Upper lobe of left lung (tissue), 6 donors: ENCODE measurements around the gene UBE2K. TPM values are rescaled to one million over a fixed set of nuclear protein-coding genes. Genes with fewer than 3 reads are reported as not detected.
"Not testable (repeated sequence)": the region's sequence is repeated elsewhere in the genome, so short reads cannot be mapped to it uniquely, and the experiment has no call there.

Experiments
- ATAC-seq, 2 donors: fragments of 200-7000 bp; cut with Tn5 transposase; one replicate each; pipeline ENCODE4 v1.9.1; 2022; ENCODE audit warnings: mild to moderate bottlenecking in 2 of 2, moderate library complexity in 2 of 2; ENCODE audit not compliant: low FRiP score in 2 of 2
- DNase-seq, 2 donors: peaks; one replicate each; pipeline ENCODE4 v3.0.0-alpha.2; 2019 to 2020
- H3K27ac ChIP-seq, 4 donors: fragments of 200-600 bp; sonication (generic); one replicate each; pipeline ENCODE4 v1.5.1; 2016 to 2019
- H3K27me3 ChIP-seq, 4 donors: fragments of 200-600 bp; sonication (generic); one replicate each; pipeline ENCODE4 v1.5.1; 2017 to 2019
- H3K36me3 ChIP-seq, 4 donors: fragments of 200-600 bp; sonication (generic); one replicate each; pipeline ENCODE4 v1.5.1; 2016 to 2019
- H3K4me1 ChIP-seq, 4 donors: fragments of 200-600 bp; sonication (generic); one replicate each; pipeline ENCODE4 v1.5.1; 2018 to 2019
- H3K4me3 ChIP-seq, 4 donors: fragments of 200-600 bp; sonication (generic); one replicate each; pipeline ENCODE4 v1.5.1; 2017 to 2019; ENCODE audit warnings: mild to moderate bottlenecking in 2 of 4, moderate library complexity in 1 of 4
- H3K9me3 ChIP-seq, 4 donors: fragments of 200-600 bp; sonication (generic); one replicate each; pipeline ENCODE4 v1.5.1; 2018 to 2019
- CTCF ChIP-seq, 6 experiments: fragments of 450-650 bp in 4 of 6; fragments of 200-600 bp in 2 of 6; sonication (generic) in 2 of 6; IDR thresholded peaks; one replicate each; pipeline ENCODE4 v1.5.1; 2016 to 2019; ENCODE audit warnings: antibody characterized with exemption in 6 of 6
- EP300 ChIP-seq, 4 donors: sonication (generic); formaldehyde crosslinking; IDR thresholded peaks; one replicate each; pipeline ENCODE4 v1.5.1; 2017; ENCODE audit warnings: antibody characterized with exemption in 4 of 4, control low read depth in 2 of 4
- POLR2A ChIP-seq, 4 donors: fragments of 450-650 bp; IDR thresholded peaks; one replicate each; pipeline ENCODE4 v1.5.1; 2016 to 2017; ENCODE audit warnings: antibody characterized with exemption in 4 of 4, mild to moderate bottlenecking in 2 of 4
- POLR2AphosphoS5 ChIP-seq, 2 donors: sonication (generic); formaldehyde crosslinking; IDR thresholded peaks; one replicate each; pipeline ENCODE4 v1.5.1; 2017; ENCODE audit warnings: antibody characterized with exemption in 2 of 2
- WGBS, 2 donors: methylation state at CpG; one replicate each; pipeline ENCODE4 v1.1.5; 2017 to 2018; 5-methylcytosine and 5-hydroxymethylcytosine counted together
- total RNA-seq, 6 donors: library from RNA; depleted of rRNA in 4 of 6; stranded (reverse); fragments of >200 nt in 4 of 6; gene quantifications; one replicate each; pipeline versions ENCODE4 v1.1.0 to v1.2.1, GENCODE V29; 2016 to 2021
- donor health status: DM: no; HTN: no; CAD: no; lungs with moderate emphysema.
- donor health status: DM: no; HTN: yes; CAD: no; lungs with severe emphysema.

The UBE2K gene
- total RNA-seq, 6 donors from 2014 or later, result 22.3 to 57.4 (median 34.4) TPM

- H3K4me3 ChIP-seq, result no peak overlapping the region
- ATAC-seq (no peak), DNase-seq (no peak)
- H3K9me3 ChIP-seq, result no peaks in the 10 kb centered on the region
- H3K4me1 ChIP-seq, result peaks cover 11 to 28% (median 17%) of the 10 kb centered on the region in 4 donors
- no peak overlapping the region for H3K27ac ChIP-seq
- TF ChIP-seq POLR2A (IDR thresholded peaks at IDR 0.05) (no peak), EP300 (IDR thresholded peaks at IDR 0.05) (no peak), POLR2AphosphoS5 (IDR thresholded peaks at IDR 0.05) (no peak), CTCF (IDR thresholded peaks at IDR 0.05) (no peak)
- peaks cover 0 to 12% (median 0%) of the 10 kb centered on the region in 4 donors for H3K36me3 ChIP-seq
- 65 to 70% methylated on average over 7 of the region's 7 CpGs for WGBS, 2 donors
- no peaks in the 10 kb centered on the region for H3K27me3 ChIP-seq
Observed at GRCh38 chr4:39721788-39722187, 23.9 kb downstream of the UBE2K start.

GRCh38 chr4:39729557-39729956, 31.6 kb downstream of the UBE2K start:
- Histone ChIP-seq H3K27ac (peak overlapping the region in 2 of 4 donors; percentile 14 to 28), H3K9me3 (no peaks in the 10 kb centered on the region), H3K27me3 (no peaks in the 10 kb centered on the region), H3K4me3 (no peak overlapping the region), H3K36me3 (peaks cover 0 to 3% (median 0%) of the 10 kb centered on the region in 4 donors), H3K4me1 (peaks cover 8 to 29% (median 11%) of the 10 kb centered on the region in 4 donors)
- no peak for TF ChIP-seq EP300 (IDR thresholded peaks at IDR 0.05)
- TF ChIP-seq CTCF (IDR thresholded peaks at IDR 0.05), result no peak
- TF ChIP-seq POLR2AphosphoS5 (IDR thresholded peaks at IDR 0.05), result no peak
- TF ChIP-seq POLR2A (IDR thresholded peaks at IDR 0.05), result no peak
- no peak for ATAC-seq
- no peak for DNase-seq
- WGBS, 2 donors, result 70 to 80% methylated on average over 4 of the region's 4 CpGs

DNA sequence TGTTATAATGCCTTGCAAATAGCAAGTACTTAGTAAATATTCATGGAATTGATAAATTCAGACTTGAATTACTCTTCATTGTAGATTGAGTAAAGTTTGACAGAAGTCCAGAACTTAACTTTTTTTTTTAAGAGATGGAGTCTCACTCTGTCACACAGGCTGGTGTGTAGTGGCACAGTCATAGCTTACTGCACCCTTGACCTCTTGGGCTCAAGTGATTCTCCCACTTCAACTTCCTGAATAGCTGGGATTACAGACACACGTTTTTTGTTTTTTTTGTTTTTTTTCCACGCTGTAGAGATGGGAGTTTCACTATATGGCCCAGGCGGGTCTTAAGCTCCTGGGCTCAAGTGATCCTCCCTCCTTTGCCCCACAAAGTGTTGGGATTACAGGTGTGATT, 32.1 kb downstream of the UBE2K start:
- ATAC-seq, result peak; percentile 57 to 78
- Histone ChIP-seq H3K4me1 (peaks cover 6 to 24% (median 10%) of the 10 kb centered on the region in 4 donors), H3K4me3 (no peak overlapping the region), H3K9me3 (no peaks in the 10 kb centered on the region), H3K27ac (peak overlapping the region in 2 of 4 donors; percentile 16 to 28), H3K27me3 (no peaks in the 10 kb centered on the region), H3K36me3 (peaks cover 0 to 3% (median 0%) of the 10 kb centered on the region in 4 donors)
- TF ChIP-seq CTCF (IDR thresholded peaks at IDR 0.05), result no peak
- TF ChIP-seq EP300 (IDR thresholded peaks at IDR 0.05), result no peak
- TF ChIP-seq POLR2A (IDR thresholded peaks at IDR 0.05), result no peak
- TF ChIP-seq POLR2AphosphoS5 (IDR thresholded peaks at IDR 0.05), result no peak
- DNase-seq, result peak in 1 of 2 donors; percentile 65
- 43 to 58% methylated on average over 3 of the region's 3 CpGs for WGBS, 2 donors

- H3K27ac ChIP-seq, result no peak overlapping the region
- ATAC-seq, result no peak
- DNase-seq, result no peak
- H3K4me1 ChIP-seq, result peaks cover 0 to 24% (median 9%) of the 10 kb centered on the region in 4 donors
- no peaks in the 10 kb centered on the region for H3K27me3 ChIP-seq
- no peak overlapping the region for H3K4me3 ChIP-seq
- H3K9me3 ChIP-seq, result no peaks in the 10 kb centered on the region
- TF ChIP-seq CTCF (IDR thresholded peaks at IDR 0.05), result no peak
- TF ChIP-seq POLR2A (IDR thresholded peaks at IDR 0.05), result no peak
- no peak for TF ChIP-seq POLR2AphosphoS5 (IDR thresholded peaks at IDR 0.05)
- no peak for TF ChIP-seq EP300 (IDR thresholded peaks at IDR 0.05)
- no peaks in the 10 kb centered on the region for H3K36me3 ChIP-seq
- WGBS, 2 donors, result 93 to 94% methylated on average over 2 of the region's 2 CpGs
Observed at GRCh38 chr4:39731908-39732307, 34.0 kb downstream of the UBE2K start.

DNA sequence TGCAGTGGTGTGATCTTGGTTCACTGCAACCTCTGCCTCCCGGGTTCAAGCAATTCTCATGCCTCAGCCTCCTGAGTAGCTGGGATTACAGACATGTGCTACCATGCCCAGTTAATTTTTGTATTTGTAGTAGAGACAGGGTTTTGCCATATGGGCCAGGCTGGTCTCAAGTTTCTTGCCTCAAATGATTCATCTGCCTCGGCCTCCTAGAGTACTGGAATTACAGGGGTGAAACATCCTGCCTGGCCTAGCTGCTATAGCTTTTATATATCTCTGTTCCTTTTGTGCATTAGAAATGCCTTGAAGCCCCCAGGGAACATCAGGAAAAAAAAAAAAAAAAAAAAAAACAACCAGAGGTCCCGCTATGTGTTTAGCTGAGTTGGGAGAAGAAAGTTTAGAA, 34.8 kb downstream of the UBE2K start:
- ATAC-seq (no peak), DNase-seq (no peak)
- Histone ChIP-seq H3K27ac (no peak overlapping the region), H3K4me3 (no peak overlapping the region), H3K9me3 (no peaks in the 10 kb centered on the region), H3K36me3 (no peaks in the 10 kb centered on the region), H3K27me3 (no peaks in the 10 kb centered on the region), H3K4me1 (peaks cover 0 to 24% (median 9%) of the 10 kb centered on the region in 4 donors)
- no peak for TF ChIP-seq CTCF (IDR thresholded peaks at IDR 0.05)
- no peak for TF ChIP-seq POLR2A (IDR thresholded peaks at IDR 0.05)
- no peak for TF ChIP-seq POLR2AphosphoS5 (IDR thresholded peaks at IDR 0.05)
- no peak for TF ChIP-seq EP300 (IDR thresholded peaks at IDR 0.05)
- 83 to 95% methylated on average over 3 of the region's 3 CpGs for WGBS, 2 donors

- H3K4me1 ChIP-seq, H3K9me3 ChIP-seq, ATAC-seq, H3K4me3 ChIP-seq, H3K27ac ChIP-seq, H3K27me3 ChIP-seq, DNase-seq: not testable (repeated sequence)
- H3K36me3 ChIP-seq, result peaks cover 0 to 23% (median 0%) of the 10 kb centered on the region in 4 donors
- WGBS, 2 donors, result 92 to 95% methylated on average over 10 of the region's 10 CpGs
Observed at GRCh38 chr4:39739591-39739990, 41.7 kb downstream of the UBE2K start.
